NCI-H1930 (cell line): ENCODE results near the gene ALDH4A1.

ENCODE experiments used
- DNase-seq, 2 experiments: peaks; one replicate each; lab custom pipeline; 2025; lab: John Stamatoyannopoulos, UW

Gene ALDH4A1

GRCh38 chr1:18922848-18923755, 20.7 kb upstream of the ALDH4A1 start:
- DNase-seq = no peak

GRCh38 chr1:18922319-18922726, 20.0 kb upstream of the ALDH4A1 start:
- no peak for DNase-seq

- no peak for DNase-seq
Observed at GRCh38 chr1:18921516-18922251, 19.3 kb upstream of the ALDH4A1 start.

- no peak for DNase-seq
Observed at GRCh38 chr1:18920931-18921330, 18.6 kb upstream of the ALDH4A1 start.

GRCh38 chr1:18919956-18920355, 17.6 kb upstream of the ALDH4A1 start:
- DNase-seq = no peak

GRCh38 chr1:18919197-18919905, 17.0 kb upstream of the ALDH4A1 start:
- no peak for DNase-seq

GRCh38 chr1:18918417-18918816, 16.1 kb upstream of the ALDH4A1 start:
- no peak for DNase-seq

- DNase-seq = no peak
Observed at GRCh38 chr1:18917071-18917799, 14.9 kb upstream of the ALDH4A1 start.

GRCh38 chr1:18915341-18915740, 13.0 kb upstream of the ALDH4A1 start:
- no peak for DNase-seq

GRCh38 chr1:18913065-18913835, 10.9 kb upstream of the ALDH4A1 start:
- peak; percentile 17 to 68 for DNase-seq

- no peak for DNase-seq
Observed at GRCh38 chr1:18912550-18912949, 10.2 kb upstream of the ALDH4A1 start.

GRCh38 chr1:18908911-18909771, 6.8 kb upstream of the ALDH4A1 start:
- DNase-seq = no peak

- DNase-seq = no peak
Observed at GRCh38 chr1:18907917-18908845, 5.8 kb upstream of the ALDH4A1 start.

- DNase-seq = peak in 1 of 2 experiments; percentile 6
Observed at GRCh38 chr1:18907021-18907916, 4.9 kb upstream of the ALDH4A1 start.

GRCh38 chr1:18903291-18903756, 969 bp upstream of the ALDH4A1 start:
- no peak for DNase-seq

GRCh38 chr1:18901952-18902522, 318 bp downstream of the ALDH4A1 start:
- DNase-seq = no peak
